Testis (tissue), 3 donors: ENCODE measurements around the gene PCSK5. TPM values are rescaled to one million over a fixed set of nuclear protein-coding genes. Genes with fewer than 3 reads are reported as not detected.

Experiments
- DNase-seq: peaks from one replicate; pipeline ENCODE4 v3.0.0-alpha.2; 2019
- H3K27ac ChIP-seq, 2 donors: fragments of 200-600 bp; sonication (generic); one replicate each; pipeline ENCODE4 v1.5.1; 2019
- H3K27me3 ChIP-seq: fragments of 200-600 bp; sonication (generic); one replicate; pipeline ENCODE4 v1.5.1; 2019
- H3K36me3 ChIP-seq: fragments of 200-600 bp; sonication (generic); one replicate; pipeline ENCODE4 v1.5.1; 2017; ENCODE audit warnings: low read depth; ENCODE audit errors: missing control alignments
- H3K4me1 ChIP-seq: fragments of 200-600 bp; sonication (generic); one replicate; pipeline ENCODE4 v1.5.1; 2019
- H3K4me3 ChIP-seq, 2 donors: fragments of 200-600 bp; sonication (generic); one replicate each; pipeline ENCODE4 v1.5.1; 2017 to 2019
- H3K9me3 ChIP-seq: fragments of 200-600 bp; sonication (generic); one replicate; pipeline ENCODE4 v1.5.1; 2017
- CTCF ChIP-seq, 3 experiments: fragments of 450-650 bp in 2 of 3; fragments of 200-600 bp in 1 of 3; sonication (generic) in 1 of 3; IDR thresholded peaks; one replicate each; pipeline ENCODE4 v1.5.1; 2016 to 2019; ENCODE audit warnings: antibody characterized with exemption in 3 of 3, mild to moderate bottlenecking in 2 of 3, moderate library complexity in 1 of 3
- POLR2A ChIP-seq: fragments of 450-650 bp; IDR thresholded peaks from one replicate; pipeline ENCODE4 v1.6.1; 2017; ENCODE audit warnings: antibody characterized with exemption, mild to moderate bottlenecking, moderate library complexity
- WGBS, 2 donors: methylation state at CpG; one replicate each; pipeline ENCODE4 v1.1.5; 2018; 5-methylcytosine and 5-hydroxymethylcytosine counted together
- intact Hi-C: fragments of 100-400 bp; cut with DNase I; formaldehyde crosslinking; loops from one replicate; pipeline ENCODE4 v1.15.1; 2023; ENCODE audit warnings: low total_unique reads
- polyA plus RNA-seq: library from polyadenylated mRNA; stranded (reverse); fragments of 350-450 nt; fragmentation: Illumina TruSeq; extraction: RNeasy Lipid Tissue Mini Kit (QIAGEN cat#74804); gene quantifications from one replicate; pipeline ENCODE4 v1.2.3, GENCODE V29; 2014; ENCODE audit warnings: low read depth, low replicate concordance; ENCODE audit not compliant: insufficient read depth
- total RNA-seq, 2 donors: library from RNA; depleted of rRNA; stranded (reverse); fragments of >200 nt; gene quantifications; one replicate each; pipeline ENCODE4 v1.2.3, GENCODE V29; 2016

The PCSK5 gene
- total and polyA plus RNA-seq, 3 donors from 2014 or later: 9.4 to 50.6 (median 27.5) TPM

GRCh38 chr9:76373784-76374474 lies 483.5 kb downstream of the PCSK5 start:
- Histone ChIP-seq H3K9me3 (no peaks in the 10 kb centered on the region), H3K36me3 (no peaks in the 10 kb centered on the region), H3K4me3 (no peak overlapping the region), H3K27ac (peak overlapping the region; percentile 45 to 73), H3K27me3 (no peaks in the 10 kb centered on the region), H3K4me1 (peaks cover 51% of the 10 kb centered on the region)
- 60 to 70% methylated on average over 6 of the region's 6 CpGs for WGBS, 2 donors
- intact Hi-C loops: no loop called here
- DNase-seq: no peak
- TF ChIP-seq POLR2A: no peak

- Histone ChIP-seq H3K36me3 (no peaks in the 10 kb centered on the region), H3K4me3 (no peak overlapping the region), H3K9me3 (no peaks in the 10 kb centered on the region), H3K27me3 (no peaks in the 10 kb centered on the region), H3K4me1 (peaks cover 51% of the 10 kb centered on the region), H3K27ac (peak overlapping the region; percentile 45 to 73)
- TF ChIP-seq POLR2A: no peak
- intact Hi-C loops: no loop called here
- WGBS, 2 donors: 63 to 69% methylated on average over 10 of the region's 10 CpGs
- DNase-seq: peak; percentile 92
These were observed 484.5 kb downstream of the PCSK5 start for GRCh38 chr9:76374783-76375559.

GRCh38 chr9:76377791-76378190 lies 487.3 kb downstream of the PCSK5 start:
- intact Hi-C loops: no loop called here
- Histone ChIP-seq H3K27me3 (no peaks in the 10 kb centered on the region), H3K4me3 (no peak overlapping the region), H3K36me3 (no peaks in the 10 kb centered on the region), H3K27ac (peak overlapping the region; percentile 26 to 73), H3K9me3 (no peaks in the 10 kb centered on the region), H3K4me1 (peaks cover 40% of the 10 kb centered on the region)
- DNase-seq: no peak
- TF ChIP-seq POLR2A: no peak
- no peak for TF ChIP-seq CTCF (IDR thresholded peaks at IDR 0.05)

- 63 to 65% methylated on average over 6 of the region's 6 CpGs for WGBS, 2 donors
- intact Hi-C loops: no loop called here
These were observed 488.0 kb downstream of the PCSK5 start for GRCh38 chr9:76378367-76379073.

GRCh38 chr9:76379494-76379893 lies 489.0 kb downstream of the PCSK5 start:
- Histone ChIP-seq H3K4me1 (peaks cover 28% of the 10 kb centered on the region), H3K4me3 (no peak overlapping the region), H3K27ac (peak overlapping the region; percentile 39 to 73), H3K27me3 (no peaks in the 10 kb centered on the region), H3K36me3 (no peaks in the 10 kb centered on the region), H3K9me3 (no peaks in the 10 kb centered on the region)
- no peak for DNase-seq
- intact Hi-C loops: no loop called here
- WGBS, 2 donors: 89% methylated on average over 2 of the region's 2 CpGs
- TF ChIP-seq POLR2A (no peak), CTCF (IDR thresholded peaks at IDR 0.05) (no peak)

More at GRCh38 chr9:76378367-76379073, 488.0 kb downstream of the PCSK5 start:
- peak; percentile 37 for DNase-seq
- Histone ChIP-seq H3K27me3 (no peaks in the 10 kb centered on the region), H3K4me1 (peaks cover 33% of the 10 kb centered on the region), H3K4me3 (no peak overlapping the region), H3K27ac (peak overlapping the region; percentile 39 to 73), H3K36me3 (no peaks in the 10 kb centered on the region), H3K9me3 (no peaks in the 10 kb centered on the region)
- TF ChIP-seq CTCF (IDR thresholded peaks at IDR 0.05) (no peak), POLR2A (no peak)
